ENCODE results near the gene CCDC184. TPM values are rescaled to one million over a fixed set of nuclear protein-coding genes. Genes with fewer than 3 reads are reported as not detected.

The CCDC184 gene
- total RNA-seq: 0.13 and 0.36 TPM in 2 replicates

GRCh38 chr12:48183091-48183875 lies at the start of gene CCDC184:
CCDC184 (plus strand) TSS chr12:48183644; CDS start chr12:48184123, 479 bp downstream.

GRCh38 chr12:48157018-48157888 lies 26.2 kb upstream of the CCDC184 start, which contains the start of gene ASB8:
ASB8 (minus strand) TSS chr12:48157515; CDS start chr12:48153496, 4,019 bp downstream.

GRCh38 chr12:48203192-48203591 lies 19.7 kb downstream of the CCDC184 start, which contains the start of gene OR10AD1:
OR10AD1 (minus strand) TSS chr12:48203292; CDS start chr12:48203292, 0 bp downstream.

Other genes starting within 250 kb of the CCDC184 start
- 62.0 and 104 TPM in 2 replicates for gene TMEM106C, start 220.0 kb upstream of the CCDC184 start, total RNA-seq
- gene COL2A1, start 179.2 kb upstream of the CCDC184 start, total RNA-seq: not detected in 2 replicates
- 36.9 and 37.1 TPM in 2 replicates for gene SENP1, start 77.6 kb upstream of the CCDC184 start, total RNA-seq
- 70.7 and 73.5 TPM in 2 replicates for gene PFKM, start 64.3 kb upstream of the CCDC184 start, total RNA-seq
- 25.1 and 25.4 TPM in 2 replicates for gene ASB8, start 26.1 kb upstream of the CCDC184 start, total RNA-seq
- gene OR10AD1, start 19.6 kb downstream of the CCDC184 start, total RNA-seq: not detected in 2 replicates
- 3.4 and 6.6 TPM in 2 replicates for gene ZNF641, start 167.3 kb downstream of the CCDC184 start, total RNA-seq

All from thoracic aorta endothelial cell (primary cell).